Medulla oblongata (tissue), 1 donor: ENCODE measurements around the gene PIH1D1.
"Not testable (repeated sequence)": the region's sequence is repeated elsewhere in the genome, so short reads cannot be mapped to it uniquely, and the experiment has no call there.

Source experiments
- DNase-seq: peaks from one replicate; pipeline ENCODE4 v3.0.0-alpha.2; 2015; ENCODE audit errors: extremely low spot score

The PIH1D1 gene

GRCh38 chr19:49481020-49481683, 29.5 kb upstream of the PIH1D1 start:
- no peak for DNase-seq

DNA sequence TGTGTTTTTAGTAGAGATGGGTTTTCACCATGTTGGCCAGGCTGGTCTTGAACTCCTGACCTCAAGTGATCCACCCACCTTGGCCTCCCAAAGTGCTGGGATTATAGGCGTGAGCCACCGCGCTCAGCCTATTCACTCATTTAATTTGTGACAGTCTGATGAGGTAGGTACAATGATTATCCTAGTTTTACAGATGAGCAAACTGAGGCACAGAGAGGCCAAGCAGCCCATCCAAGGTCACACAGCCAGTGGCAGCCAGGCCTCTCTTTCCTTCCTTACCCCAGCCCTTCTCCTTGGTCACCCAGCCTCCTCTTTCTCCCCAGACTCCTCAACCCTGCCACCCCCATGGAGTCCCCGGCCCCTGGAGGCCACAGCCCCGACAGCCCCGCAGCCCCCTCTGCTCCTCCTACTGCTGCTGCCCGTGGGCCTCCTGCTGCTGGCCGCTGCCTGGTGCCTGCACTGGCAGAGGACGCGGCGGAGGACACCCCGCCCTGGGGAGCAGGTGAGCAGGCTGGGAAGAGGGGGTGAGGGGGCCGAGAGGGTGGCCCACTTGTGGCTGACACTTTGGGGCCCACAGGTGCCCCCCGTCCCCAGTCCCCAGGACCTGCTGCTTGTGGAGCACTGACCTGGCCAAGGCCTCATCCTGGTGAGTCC, 28.5 kb upstream of the PIH1D1 start:
- no peak for DNase-seq

DNA sequence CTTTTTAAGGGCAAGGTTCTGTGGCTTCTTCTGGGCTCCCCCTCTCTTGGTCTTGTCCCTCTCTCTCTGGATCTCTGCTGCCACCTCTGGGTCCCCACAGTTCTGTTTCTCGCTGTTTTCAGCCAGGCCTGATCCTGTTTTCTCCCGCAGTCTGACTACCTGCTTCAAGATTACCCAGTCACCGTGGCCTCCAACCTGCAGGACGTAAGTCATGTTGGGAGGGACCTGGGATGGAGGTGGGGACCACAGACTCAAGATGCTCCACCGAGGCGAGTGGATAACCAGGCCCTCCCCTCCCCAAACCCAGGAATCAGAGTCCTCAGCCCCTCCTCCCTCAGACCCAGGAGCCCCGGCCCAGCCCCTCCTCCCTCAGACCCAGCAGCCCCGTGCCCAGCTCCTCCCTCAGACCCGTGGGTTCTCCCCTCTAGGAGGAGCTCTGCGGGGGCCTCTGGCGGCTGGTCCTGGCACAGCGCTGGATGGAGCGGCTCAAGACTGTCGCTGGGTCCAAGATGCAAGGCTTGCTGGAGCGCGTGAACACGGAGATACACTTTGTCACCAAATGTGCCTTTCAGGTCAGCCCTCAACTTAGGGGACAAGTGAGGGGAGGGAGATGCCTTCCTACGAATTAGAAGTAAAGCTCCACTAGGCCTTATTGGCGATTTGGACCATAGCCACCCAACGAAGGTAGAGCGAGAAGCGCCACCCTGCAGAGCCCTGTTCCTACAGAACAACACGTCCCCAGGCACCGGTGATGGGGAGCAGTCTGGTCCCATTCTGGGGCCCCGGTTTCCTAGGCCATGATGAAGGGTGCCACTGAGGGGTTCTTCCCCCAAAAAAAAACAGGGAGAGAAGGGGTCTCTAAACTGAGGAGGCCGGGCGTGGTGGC, 24.6 kb upstream of the PIH1D1 start:
- peak; percentile 25 for DNase-seq

DNA sequence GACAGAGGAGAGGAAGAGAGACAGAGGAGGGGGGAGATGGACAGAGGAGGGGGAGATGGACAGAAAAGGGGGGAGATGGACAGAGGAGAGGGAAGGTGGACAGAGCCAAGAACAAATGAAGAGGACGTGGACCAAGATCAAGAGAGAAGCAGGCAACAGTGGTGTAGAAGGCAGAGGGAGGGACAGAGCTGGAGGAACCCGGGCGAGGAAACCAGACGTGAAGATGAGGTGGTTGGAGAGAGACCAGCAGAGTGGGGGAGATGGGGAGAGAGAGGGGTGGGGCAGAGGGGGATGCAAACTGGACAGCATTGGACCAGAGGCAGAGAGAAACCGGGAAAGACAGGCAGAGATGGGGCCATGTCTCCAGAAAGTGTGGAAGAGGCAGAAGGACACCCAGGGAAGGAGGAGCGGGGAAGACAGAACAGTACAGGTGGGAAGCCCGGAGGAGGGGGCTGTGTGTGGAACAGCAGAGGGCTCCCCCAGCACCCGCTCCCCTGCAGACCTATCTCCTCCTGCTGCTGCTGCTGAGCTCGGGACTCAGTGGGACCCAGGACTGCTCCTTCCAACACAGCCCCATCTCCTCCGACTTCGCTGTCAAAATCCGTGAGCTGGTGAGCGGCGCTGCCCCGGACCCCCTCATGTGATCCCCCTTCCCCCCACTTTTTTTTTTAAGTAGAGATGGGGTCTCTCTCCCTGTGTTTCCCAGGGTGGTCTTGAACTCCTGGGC, 23.7 kb upstream of the PIH1D1 start:
- no peak for DNase-seq

DNA sequence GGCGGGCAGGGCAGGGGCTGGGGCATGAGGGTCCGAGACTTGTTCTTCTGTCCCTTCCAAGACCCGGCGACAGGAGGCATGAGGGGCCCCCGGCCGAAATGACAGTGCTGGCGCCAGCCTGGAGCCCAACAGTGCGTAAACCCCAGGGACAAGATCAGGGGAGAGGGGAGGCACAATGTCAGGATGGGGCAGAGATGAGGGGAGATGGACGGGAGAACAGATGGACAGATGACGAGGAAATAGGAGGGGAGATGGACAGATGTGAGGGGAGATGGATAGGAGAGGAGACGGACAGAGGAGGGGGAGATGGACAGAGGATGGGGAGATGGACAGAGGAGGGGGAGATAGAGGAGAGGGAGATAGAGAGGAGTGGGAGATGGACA, 22.9 kb upstream of the PIH1D1 start:
- DNase-seq: no peak

GRCh38 chr19:49473868-49474541, 22.4 kb upstream of the PIH1D1 start, which contains the start of gene FLT3LG:
Gene FLT3LG (plus strand): TSS chr19:49474215. CDS start chr19:49474640, 425 bp downstream.
- DNase-seq: peak; percentile 87

- DNase-seq: not testable (repeated sequence)
These were observed 21.9 kb upstream of the PIH1D1 start for GRCh38 chr19:49473501-49473867.

DNA sequence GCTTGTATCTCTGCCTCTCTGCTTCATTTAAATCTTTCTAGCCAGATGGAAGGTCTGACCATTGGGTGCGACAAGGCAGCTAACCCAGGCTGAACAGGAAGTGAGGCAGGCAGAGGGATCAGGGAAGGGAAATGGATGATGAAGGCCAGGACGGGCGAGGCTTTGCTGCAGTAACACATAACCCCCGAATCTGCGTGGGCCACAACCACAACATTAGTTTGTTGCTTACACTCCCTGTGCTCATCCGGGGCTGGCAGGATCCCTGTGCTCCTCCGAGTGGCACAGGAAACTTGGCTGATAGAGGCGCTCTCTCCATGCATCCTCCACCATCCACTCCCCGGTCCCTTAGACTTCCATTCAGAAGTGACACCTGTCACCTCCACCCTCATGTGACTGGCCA, 21.3 kb upstream of the PIH1D1 start:
- no peak for DNase-seq

DNA sequence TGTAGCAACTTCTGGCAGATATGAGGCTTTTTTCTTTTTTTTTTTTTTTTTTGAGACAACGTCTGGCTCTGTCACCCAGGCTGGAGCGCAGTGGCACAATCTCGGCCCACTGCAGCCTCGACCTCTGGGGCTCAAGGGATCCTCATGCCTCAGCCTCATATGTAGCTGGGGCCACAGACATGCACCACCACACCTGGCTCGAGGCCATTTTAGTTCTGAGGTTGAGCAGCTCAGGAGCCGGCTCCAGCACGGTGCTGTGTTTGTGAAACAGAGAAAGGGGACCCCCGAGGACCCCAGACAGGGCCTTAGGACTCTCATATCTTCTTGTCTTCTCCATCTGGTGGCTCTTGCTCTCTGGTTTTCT, 19.0 kb upstream of the PIH1D1 start:
- DNase-seq: no peak

GRCh38 chr19:49469828-49470614, 18.4 kb upstream of the PIH1D1 start:
- no peak for DNase-seq

DNA sequence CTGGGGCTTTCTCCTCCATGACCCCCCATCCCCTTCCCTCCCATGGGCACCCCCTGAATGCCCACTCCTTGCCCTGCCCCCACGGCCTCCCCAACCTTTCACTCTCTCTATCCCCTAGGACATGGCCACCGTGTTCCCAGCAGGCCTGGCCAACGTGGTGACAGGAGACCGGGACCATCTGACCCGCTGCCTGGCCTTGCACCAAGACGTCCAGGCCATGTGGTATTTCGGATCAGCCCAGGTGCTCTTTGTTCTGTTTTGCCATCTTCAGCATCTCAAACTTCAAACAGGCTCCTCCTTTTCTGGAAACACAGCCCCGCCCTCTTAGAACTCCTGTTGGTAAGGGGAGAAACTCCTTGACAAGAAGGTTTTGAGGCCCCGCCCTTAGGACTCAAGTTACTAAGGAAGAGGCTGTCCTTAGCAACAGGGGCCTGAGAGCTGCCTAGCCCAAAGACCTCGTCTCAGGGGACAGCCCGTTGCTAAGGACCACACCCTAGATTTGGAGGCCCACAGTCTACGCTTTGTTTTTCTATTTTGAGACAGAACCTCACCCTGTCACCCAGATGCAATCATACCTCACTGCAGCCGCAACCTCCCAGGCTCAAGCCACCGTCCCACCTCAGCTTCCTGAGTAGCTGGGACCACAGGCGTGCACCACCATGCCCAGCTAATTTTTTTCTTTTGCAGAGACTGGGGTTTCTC, 17.3 kb upstream of the PIH1D1 start:
- no peak for DNase-seq

GRCh38 chr19:49468199-49468598, 16.6 kb upstream of the PIH1D1 start:
- DNase-seq: no peak

DNA sequence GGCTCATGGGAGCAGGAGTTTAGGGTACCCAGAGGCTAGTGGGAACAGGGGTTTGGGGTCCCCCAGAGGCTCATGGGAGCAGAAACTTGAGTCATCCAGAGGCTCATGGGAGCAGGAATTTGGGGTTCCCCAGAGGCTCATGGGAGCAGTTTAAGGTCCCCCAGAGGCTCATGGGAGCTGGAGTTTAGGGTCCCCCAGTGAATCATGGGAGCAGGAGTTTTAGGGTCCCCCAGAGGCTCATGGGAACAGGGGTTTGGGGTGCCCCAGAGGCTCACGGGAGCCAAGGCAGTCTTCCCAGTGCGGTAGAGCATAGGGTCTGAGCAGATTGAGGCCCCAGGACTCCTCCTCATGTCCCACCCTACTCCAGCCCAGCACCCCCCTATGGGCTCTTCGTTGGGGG, 13.8 kb upstream of the PIH1D1 start:
- DNase-seq: no peak

DNA sequence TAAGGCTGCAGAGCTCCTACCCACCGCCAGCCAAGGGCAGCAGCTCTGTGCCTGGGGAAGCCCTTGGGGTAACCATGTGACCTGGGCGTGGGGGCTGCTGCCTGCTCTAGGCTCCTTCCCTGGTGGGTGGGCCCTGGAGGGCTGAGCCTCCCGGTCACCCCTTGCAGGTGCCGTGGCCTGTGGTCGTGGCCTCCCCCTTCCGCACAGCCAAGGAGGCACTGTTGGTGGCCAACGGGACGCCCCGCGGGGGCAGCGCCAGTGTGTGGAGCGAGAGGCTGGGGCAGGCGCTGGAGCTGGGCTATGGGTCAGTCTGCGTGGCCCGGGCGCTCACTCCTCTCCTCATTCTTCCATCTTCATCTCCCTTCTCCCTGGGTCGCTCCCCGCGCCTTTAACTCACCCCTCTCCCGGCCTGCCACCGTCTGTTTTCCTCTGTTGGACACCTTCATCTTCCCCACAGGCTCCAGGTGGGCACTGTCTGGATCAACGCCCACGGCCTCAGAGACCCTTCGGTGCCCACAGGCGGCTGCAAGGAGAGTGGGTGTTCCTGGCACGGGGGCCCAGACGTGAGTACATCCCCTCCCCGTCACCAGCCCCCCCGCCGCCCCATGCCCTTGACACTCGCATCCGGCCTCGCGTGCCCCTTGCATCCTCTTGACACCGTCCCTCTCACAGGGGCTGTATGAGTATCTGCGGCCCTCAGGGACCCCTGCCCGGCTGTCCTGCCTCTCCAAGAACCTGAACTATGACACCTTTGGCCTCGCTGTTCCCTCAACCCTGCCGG, 12.5 kb upstream of the PIH1D1 start:
- DNase-seq: no peak

DNA sequence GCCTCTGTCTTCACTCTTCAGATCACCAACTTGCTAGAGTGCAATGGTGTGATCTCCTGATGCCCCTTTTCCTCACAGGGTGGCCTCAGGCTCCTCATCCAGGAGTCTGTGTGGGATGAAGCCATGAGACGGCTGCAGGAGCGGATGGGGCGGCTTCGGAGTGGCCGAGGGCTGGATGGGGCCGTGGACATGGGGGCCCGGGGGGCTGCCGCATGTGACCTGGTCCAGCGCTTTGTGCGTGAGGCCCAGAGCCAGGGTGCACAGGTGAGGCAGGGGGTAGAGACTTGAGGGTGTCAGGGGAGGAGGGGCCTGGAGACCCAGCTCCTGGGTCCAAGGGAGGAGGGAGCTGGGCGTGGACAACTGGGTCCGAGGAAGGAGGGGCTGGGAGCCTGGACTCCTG, 10.9 kb upstream of the PIH1D1 start:
- DNase-seq: no peak

GRCh38 chr19:49461656-49462055, 10.0 kb upstream of the PIH1D1 start:
- DNase-seq: no peak

DNA sequence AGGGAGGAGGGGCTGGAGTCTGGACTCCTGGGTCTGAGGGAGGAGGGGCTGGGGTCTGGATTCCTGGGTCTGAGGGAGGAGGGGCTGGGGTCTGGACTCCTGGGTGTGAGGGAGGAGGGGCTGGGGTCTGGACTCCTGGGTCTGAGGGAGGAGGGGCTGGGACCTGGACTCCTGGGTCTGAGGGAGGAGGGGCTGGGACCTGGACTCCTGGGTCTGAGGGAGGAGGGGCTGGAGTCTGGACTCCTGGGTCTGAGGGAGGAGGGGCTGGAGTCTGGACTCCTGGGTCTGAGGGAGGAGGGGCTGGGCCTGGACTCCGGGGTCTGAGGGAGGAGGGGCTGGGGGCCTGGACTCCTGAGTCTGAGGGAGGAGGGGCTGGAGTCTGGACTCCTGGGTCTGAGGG, 9.5 kb upstream of the PIH1D1 start:
- not testable (repeated sequence) for DNase-seq

DNA sequence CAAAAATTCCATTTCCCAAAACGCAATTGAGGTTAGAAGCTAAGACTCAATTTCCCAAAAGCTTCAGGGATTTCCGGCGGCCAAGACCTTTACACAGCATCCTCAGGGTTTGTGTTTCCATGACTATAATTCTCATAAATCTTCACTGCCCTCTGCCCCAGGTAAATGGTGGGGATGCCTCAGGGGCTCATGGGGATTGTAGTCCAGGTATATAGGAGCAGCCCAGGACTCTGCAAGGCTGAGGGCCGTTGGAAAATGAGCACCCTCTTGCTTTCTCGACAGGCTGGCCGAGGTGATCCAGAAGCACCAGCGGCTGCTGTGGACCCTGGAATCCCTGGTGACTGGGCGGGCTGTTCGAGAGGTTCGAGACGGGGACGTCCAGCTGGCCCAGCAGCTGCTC, 7.8 kb upstream of the PIH1D1 start:
- DNase-seq: no peak

DNA sequence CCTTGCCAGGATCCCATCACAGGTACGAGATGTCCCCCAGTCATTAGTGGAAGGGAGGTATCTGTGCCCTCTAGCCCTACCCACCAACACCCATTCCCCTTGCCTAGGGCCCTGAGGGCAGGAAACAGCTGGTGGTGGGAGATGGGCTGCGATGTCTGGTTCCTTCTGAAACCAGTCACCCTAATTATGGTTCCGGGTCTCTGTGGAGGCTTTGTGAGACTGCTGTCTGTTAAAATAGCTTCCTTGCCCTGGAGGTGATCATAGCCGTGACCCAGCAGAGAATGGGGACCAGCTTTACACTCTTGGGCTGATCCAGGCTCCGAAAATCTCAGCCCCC, 6.9 kb upstream of the PIH1D1 start:
- no peak for DNase-seq
